ENCODE data around the gene AKAP10.
A peak's percentile ranks its signal among the peaks of the same experiment; 100 is the strongest.
"Not testable (repeated sequence)": the region's sequence is repeated elsewhere in the genome, so short reads cannot be mapped to it uniquely, and the experiment has no call there.

AKAP10 gene

DNA sequence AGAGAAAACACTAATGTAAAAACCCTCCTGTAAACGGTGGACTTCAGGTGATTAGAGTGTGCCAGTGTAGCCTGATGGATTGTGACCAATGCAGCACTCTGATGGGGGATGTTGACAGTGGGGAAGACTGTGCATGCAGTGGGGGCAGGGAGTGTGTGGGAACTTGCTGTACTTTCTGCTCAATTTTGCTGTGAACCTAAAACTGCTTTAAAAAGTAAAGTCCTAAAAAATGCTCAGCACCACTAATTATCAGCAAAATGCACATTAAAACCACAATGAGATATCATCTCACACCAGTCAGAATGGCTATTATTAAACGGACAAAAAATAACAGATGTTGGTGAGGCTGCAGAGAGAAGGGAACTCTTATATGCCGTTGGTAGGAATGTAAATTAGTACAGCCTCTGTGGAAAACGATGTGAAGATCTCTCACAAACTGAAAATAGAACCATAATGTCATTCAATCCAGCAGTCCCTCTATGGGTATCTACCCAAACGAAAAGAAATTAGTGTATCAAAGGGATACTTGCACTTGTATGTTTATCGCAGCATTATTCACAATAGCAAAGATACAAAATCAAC lies 100.2 kb downstream of the AKAP10 start:
- no peak for DNase-seq
- in situ Hi-C loops (cut with MboI; ENCODE audit: low pct_unique_long_range_greater_than_20kb, low sequenced_read_pairs), result no loop called here

DNA sequence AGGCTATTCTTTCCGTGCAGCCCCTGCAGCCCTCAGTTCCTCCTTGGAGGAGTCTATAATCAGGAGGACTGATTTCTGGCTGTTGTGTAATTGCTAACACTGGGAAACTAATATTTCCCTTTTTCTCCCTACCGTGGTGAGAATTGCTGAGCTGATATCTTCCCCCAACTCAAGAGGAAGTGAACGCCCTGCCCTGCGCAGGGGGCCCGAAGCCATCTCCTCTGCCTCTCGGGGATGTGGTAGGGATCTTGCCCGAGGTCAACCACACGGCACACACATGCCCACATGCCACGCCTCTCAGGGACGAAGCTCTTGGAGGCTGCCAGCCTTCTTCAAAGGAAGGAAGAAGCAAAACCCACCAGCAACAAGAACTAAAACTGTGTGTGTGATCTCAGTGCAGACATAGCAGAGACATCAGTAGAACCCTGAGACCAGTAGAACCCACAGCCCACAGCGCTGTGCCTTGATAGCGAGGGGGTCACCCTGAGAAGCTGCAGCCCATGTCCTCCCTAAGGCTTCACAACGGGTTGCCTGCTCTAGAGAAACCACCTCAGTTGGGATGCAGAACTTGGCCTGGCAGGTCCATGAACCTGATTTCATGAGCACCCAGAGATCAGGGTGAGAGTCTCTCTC lies 101.0 kb downstream of the AKAP10 start:
- in situ Hi-C loops (cut with MboI; ENCODE audit: low pct_unique_long_range_greater_than_20kb, low sequenced_read_pairs), result no loop called here
- peak; percentile 83 for DNase-seq

DNA sequence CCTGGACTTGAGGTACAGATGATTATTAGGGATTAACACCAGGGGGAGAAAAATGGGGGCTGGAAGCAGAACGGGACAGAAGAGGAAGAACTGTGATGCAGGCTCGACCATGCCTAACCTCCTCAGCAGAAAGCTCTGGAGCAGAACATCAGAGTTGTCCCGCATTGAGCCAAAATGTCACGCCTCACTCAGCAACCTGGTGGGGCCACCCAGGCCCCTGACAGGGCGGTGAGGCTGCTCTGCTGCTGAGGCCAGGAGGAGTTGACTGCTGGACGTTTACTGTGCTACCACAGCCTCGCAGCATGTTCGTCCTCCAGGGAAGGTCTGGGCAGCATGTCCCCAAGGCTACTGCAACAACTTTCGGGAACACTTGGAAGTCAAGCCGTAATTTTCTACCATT lies 103.4 kb downstream of the AKAP10 start:
- DNase-seq, result no peak
- in situ Hi-C loops (cut with MboI; ENCODE audit: low pct_unique_long_range_greater_than_20kb, low sequenced_read_pairs), result no loop called here

DNA sequence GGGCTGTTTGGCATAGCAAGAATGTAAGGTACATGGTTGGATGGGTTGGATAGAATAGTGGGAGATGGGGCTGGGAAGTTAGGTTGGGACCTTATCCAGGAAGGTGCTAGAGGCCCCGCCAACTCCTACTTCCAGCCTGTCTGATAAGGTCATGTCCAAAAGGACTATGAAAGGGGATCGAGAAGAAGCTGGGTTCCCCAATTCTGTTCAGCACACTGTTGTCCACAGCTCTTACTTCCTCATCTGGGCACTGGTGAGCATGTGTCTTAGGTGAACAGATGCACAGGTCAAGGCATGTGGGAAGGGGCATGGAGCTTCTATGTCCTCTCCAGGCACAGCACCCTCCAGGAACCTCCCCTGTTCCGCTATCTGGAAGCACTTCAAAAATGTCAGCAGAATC lies 104.3 kb downstream of the AKAP10 start:
- in situ Hi-C loops (cut with MboI; ENCODE audit: low pct_unique_long_range_greater_than_20kb, low sequenced_read_pairs), result no loop called here
- DNase-seq, result no peak

DNA sequence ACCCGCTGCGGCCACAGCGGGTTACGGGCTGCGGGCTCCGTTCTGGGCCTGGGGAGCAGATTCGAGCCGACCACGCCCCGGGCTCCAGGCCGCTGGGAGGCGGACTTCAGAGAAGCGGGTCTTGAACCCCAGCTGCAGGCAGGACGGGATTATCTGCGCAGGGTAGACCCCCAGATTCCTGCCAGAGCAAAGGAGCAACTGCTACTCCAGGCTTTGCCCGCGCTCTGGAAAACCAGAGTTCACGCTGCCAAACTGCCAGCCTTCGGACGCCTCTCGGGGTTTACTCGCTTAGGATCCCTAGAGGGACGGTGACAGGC lies 109.6 kb downstream of the AKAP10 start:
- in situ Hi-C loops (cut with MboI; ENCODE audit: low pct_unique_long_range_greater_than_20kb, low sequenced_read_pairs), result no loop called here
- no peak for DNase-seq

DNA sequence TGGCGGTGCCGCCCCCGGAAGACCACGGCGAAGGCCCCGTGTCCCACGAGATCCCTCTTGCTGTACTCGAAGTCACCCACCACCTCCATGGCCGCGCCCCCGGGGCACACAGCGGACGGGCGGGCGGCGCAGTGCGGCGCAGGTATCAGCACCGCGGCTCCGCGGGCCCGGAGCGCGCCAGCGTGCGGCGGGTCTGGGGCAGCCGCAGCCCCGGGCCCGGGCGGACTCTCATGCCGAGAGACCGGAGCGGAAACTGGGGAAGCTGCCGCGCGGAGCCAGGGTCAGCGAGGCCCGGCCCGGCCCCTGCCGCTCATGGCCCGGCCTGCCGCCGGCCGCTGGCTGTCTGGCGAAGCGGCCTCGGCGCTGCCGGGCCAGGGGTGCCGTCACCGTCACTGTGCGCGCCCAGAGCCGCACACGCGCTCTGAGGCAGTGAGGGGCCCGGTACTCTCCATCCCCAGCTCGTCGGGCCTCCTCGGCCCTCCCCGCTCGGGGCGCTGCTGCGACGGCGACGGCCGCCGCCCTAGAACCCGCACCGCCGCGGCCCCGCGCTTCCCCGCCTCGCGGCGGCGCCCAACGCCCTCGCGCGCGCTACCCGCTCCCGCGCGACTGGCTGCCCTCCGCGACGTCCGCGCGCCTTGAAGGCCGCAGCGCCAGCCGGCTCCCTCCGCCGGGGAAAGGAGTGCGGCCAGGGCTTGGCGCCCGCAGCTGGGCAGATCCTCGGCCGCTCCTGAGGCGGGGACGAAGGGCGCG lies 110.1 kb downstream of the AKAP10 start, which contains the start of gene ULK2:
TSS of gene ULK2 (minus strand) at position 608 of the 750 bp plus-strand sequence. CDS start at position 89, 519 bp downstream.
- no peak for DNase-seq
- in situ Hi-C loops (cut with MboI; ENCODE audit: low pct_unique_long_range_greater_than_20kb, low sequenced_read_pairs), result no loop called here

DNA sequence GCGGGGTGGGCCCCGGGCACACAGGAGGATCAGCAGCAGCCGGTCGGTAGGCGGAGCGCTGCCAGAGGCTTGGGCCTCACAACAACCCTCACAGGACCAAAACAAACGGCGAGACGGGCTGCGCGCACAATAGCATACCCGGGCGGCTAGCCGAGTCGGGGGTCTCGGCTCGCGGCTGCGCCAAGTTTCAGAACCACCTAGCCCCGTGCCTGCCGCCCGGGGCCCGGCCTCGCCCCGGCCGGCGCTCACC lies 110.6 kb downstream of the AKAP10 start:
- in situ Hi-C loops (cut with MboI; ENCODE audit: low pct_unique_long_range_greater_than_20kb, low sequenced_read_pairs), result no loop called here
- DNase-seq, result no peak

DNA sequence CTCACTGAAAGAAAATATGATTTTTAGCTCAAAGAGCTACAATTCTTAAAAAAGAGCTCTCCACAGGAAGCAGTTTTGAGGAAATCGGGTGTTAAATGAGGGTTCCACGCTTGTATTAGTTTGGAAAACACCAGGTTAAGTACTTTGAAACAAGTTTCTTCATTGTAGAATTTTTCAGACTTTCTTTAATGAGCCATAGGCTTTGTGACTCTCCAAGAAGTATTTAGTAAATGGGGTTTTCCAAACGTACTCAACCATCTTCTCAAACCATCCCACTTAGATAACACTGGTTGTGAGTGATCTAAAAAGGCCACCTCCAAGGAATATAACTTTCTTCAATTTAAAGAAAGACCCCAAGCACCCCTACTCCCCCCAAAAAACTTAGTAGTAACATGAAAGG lies 112.6 kb downstream of the AKAP10 start:
- in situ Hi-C loops (cut with MboI; ENCODE audit: low pct_unique_long_range_greater_than_20kb, low sequenced_read_pairs), result no loop called here
- DNase-seq, result no peak

DNA sequence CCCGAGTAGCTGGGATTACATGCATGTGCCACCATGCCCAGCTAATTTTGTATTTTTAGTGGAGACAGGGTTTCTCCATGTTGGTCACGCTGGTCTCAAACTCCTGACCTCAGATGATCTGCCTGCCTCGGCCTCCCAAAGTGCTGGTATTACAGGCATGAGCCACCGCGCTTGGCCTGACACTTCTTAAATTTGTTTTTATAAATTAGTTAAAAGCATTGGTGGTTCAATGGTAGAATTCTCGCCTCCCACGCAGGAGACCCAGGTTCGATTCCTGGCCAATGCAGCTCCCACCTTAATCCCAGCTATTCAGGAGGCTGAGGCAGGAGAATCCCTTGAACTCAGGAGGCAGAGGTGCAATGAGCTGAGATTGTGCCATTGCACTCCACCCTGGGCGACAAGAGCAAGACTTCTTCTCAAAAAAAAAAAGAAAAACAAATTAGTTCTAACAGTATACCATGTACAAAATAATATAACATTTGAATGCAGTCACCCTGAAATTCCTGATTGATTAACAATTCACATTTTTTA lies 116.9 kb downstream of the AKAP10 start:
- DNase-seq; in situ Hi-C loops (cut with MboI; ENCODE audit: low pct_unique_long_range_greater_than_20kb, low sequenced_read_pairs): not testable (repeated sequence)

DNA sequence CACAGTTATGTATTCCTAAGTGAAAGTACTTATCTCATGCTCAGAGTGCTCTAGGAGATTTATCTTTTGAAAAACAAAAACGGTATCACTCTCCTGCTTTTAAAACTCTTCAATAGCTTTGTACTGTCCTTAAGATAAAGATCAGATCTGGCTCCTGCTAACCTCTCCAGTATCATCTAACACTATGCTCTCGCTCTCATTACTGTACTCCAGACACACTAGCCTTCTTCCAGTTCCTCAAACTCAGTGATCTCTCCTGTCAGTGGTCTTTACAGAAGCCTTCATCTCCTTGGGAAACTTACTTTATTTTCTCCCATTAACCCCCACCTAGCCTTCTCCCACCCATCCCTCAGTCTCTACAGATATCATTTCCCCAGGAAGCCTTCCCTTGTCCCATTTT lies 120.0 kb downstream of the AKAP10 start:
- no peak for DNase-seq
- in situ Hi-C loops (cut with MboI; ENCODE audit: low pct_unique_long_range_greater_than_20kb, low sequenced_read_pairs), result no loop called here
